Activated gamma-delta T cell treated with anti-CD3 and anti-CD28 coated beads, Interleukin-2, amount 50 U/mL, for 16 hours (primary cell): Measurements from ENCODE around the gene TELO2.

Experiments
- DNase-seq: peaks from one replicate; pipeline ENCODE4 v3.0.0-alpha.2; 2020; ENCODE audit warnings: low read depth

TELO2 gene

GRCh38 chr16:1518626-1519135 is 25.5 kb downstream of the TELO2 start:
- no peak for DNase-seq

- DNase-seq: no peak
Measured at GRCh38 chr16:1519831-1520230, 26.7 kb downstream of the TELO2 start.

- DNase-seq: no peak
Measured at GRCh38 chr16:1520461-1520860, 27.3 kb downstream of the TELO2 start.

GRCh38 chr16:1523581-1524245 is 30.6 kb downstream of the TELO2 start:
- no peak for DNase-seq

GRCh38 chr16:1524366-1524765 is 31.2 kb downstream of the TELO2 start:
- no peak for DNase-seq

- DNase-seq: no peak
Measured at GRCh38 chr16:1525871-1526607, 32.9 kb downstream of the TELO2 start.

- no peak for DNase-seq
Measured at GRCh38 chr16:1526608-1527555, 33.7 kb downstream of the TELO2 start.

- no peak for DNase-seq
Measured at GRCh38 chr16:1527836-1528811, 35.0 kb downstream of the TELO2 start.

- DNase-seq: no peak
Measured at GRCh38 chr16:1528921-1529537, 35.9 kb downstream of the TELO2 start.

GRCh38 chr16:1530349-1530882 is 37.3 kb downstream of the TELO2 start:
- DNase-seq: no peak

- no peak for DNase-seq
Measured at GRCh38 chr16:1530883-1531637, 37.9 kb downstream of the TELO2 start.

- no peak for DNase-seq
Measured at GRCh38 chr16:1531638-1531910, 38.4 kb downstream of the TELO2 start.

- no peak for DNase-seq
Measured at GRCh38 chr16:1532081-1532760, 39.1 kb downstream of the TELO2 start.

GRCh38 chr16:1532771-1533170 is 39.6 kb downstream of the TELO2 start:
- no peak for DNase-seq

GRCh38 chr16:1533443-1533951 is 40.3 kb downstream of the TELO2 start, which contains the start of gene TMEM204:
Gene TMEM204, plus strand, starts transcription at chr16:1533666. Its CDS starts 610 bp downstream, at chr16:1534276.
- no peak for DNase-seq

- DNase-seq: no peak
Measured at GRCh38 chr16:1534021-1535020, 41.2 kb downstream of the TELO2 start.

GRCh38 chr16:1535391-1536291 is 42.5 kb downstream of the TELO2 start:
- DNase-seq: no peak
